ENCODE data around the gene INTS11. TPM values are rescaled to one million over a fixed set of nuclear protein-coding genes. Genes with fewer than 3 reads are reported as not detected.
A peak's percentile ranks its signal among the peaks of the same experiment; 100 is the strongest.

Gene INTS11
- total and polyA plus RNA-seq, 2 of the 13 experiments (the other 11 are each of a cell fraction or from before 2014, with no cell fraction given), result 52.8 to 94.8 TPM

- no peak for TF ChIP-seq HNF1A (IDR thresholded peaks at IDR 0.05; ENCODE audit: low read depth)
- peak; percentile 33; the same call in 1 of the 2 replicates for TF ChIP-seq HNF1A (CRISPR knock-in tag; IDR thresholded peaks at IDR 0.05; ENCODE audit: borderline replicate concordance)
- peak; percentile 38; the same call in 1 of the 2 replicates for TF ChIP-seq HNF1B (CRISPR knock-in tag; IDR thresholded peaks at IDR 0.05)
- peak; percentile 60 for TF ChIP-seq IRF2 (CRISPR knock-in tag; IDR thresholded peaks at IDR 0.05)
- no peak for TF ChIP-seq ZNF747 (CRISPR knock-in tag; IDR thresholded peaks at IDR 0.05; ENCODE audit: borderline replicate concordance)
- TF ChIP-seq KLF16 (CRISPR knock-in tag; IDR thresholded peaks at IDR 0.05), result peak in 1 of 2 experiments; percentile 44; a peak in 1 of 4 replicates
- no peak for TF ChIP-seq ZNF142 (CRISPR knock-in tag; IDR thresholded peaks at IDR 0.05)
- TF ChIP-seq ZFX (CRISPR knock-in tag; IDR thresholded peaks at IDR 0.05; ENCODE audit: low read depth), result peak; percentile 86
Measured at GRCh38 chr1:1358433-1359271, 34.2 kb upstream of the INTS11 start, which contains the start of gene MXRA8 (continued).
